Left colon (tissue), 2 donors: ENCODE measurements around the gene WDR62. TPM values are rescaled to one million over a fixed set of nuclear protein-coding genes. Genes with fewer than 3 reads are reported as not detected.
A peak's percentile ranks its signal among the peaks of the same experiment; 100 is the strongest.

ENCODE experiments used
- ATAC-seq: fragments of 200-7000 bp; cut with Tn5 transposase; one replicate; pipeline ENCODE4 v1.9.1; 2020; ENCODE audit warnings: mild to moderate bottlenecking, moderate library complexity
- DNase-seq, 2 donors: peaks; one replicate each; pipeline ENCODE4 v3.0.0-alpha.2; 2020
- intact Hi-C, 2 donors: fragments of 100-400 bp; cut with DNase I in 1 of 2; cut with micrococcal nuclease in 1 of 2; formaldehyde crosslinking; loops; one replicate each; pipeline versions ENCODE4 v1.11.2 to v1.14.0; 2022; cut with DNase I, micrococcal nuclease
- total RNA-seq, 2 donors: library from RNA; stranded (reverse); fragmentation: NEBNext Ultra II Directional; extraction: Animal tissue kit (Norgen Biotek cat#: 25700); gene quantifications; one replicate each; pipeline ENCODE4 v1.2.1, GENCODE V29; 2021
- donor health status: DM: no; HTN: no; CAD: no.
- donor health status: DM: yes; HTN: yes; CAD: no.

WDR62 gene
- total RNA-seq, 2 donors from 2014 or later, result 0.84 to 4.5 TPM

DNA sequence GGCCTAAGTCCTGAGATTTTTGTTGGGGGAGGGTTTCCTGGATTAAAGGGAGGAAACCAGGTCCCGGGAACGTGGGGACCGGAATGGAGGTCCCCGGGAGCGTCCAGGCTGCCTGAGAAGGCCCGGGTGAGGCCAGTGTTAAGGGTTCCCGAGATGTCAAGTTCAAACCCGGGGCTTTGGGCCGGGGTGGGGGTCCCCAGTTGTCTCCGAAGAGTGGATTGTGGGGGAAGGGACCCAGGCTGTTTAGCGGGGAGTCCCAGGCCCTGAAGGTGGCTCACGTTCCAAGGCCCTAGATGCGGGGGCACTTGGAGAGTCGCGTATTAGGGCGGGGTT lies 97.3 kb downstream of the WDR62 start:
- no peak for DNase-seq
- intact Hi-C loops, result no loop called here
- peak; percentile 10 for ATAC-seq

DNA sequence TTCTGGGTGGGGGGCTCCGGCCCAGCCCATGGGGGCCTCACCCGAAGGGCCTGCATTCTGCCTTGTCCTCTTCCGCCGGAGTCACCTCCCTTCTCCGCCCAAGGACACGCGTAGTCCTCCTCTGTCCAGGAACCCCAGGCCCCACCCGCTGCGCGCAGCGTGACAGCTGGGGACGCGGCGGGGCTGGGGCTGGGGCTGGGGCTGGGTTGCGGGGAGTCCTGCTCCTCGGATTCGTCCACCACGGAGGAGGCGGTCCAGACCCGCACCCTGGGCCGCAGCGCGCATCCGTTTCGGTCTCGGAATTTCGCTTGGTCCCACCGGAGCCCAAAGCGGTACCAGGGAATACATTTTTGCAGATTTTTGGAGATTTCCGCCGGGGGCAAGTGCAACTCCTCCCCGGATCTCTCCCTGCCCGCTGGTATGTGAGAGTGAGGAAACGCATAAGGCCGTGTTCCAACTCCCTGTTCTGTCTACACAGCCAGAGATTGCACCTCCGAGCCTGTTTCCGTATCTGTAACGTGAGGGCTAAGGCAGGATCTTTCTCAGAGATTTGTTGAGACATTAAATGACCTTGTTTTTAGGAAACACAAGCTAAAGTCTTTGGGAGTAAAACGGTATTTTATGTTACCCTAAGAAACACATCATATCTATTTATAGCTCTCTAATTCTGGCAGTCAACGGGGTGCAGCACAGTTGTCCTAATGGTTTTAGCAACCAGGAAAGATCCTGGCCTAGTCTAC lies 97.8 kb downstream of the WDR62 start, which contains the start of gene COX7A1:
Gene COX7A1, minus strand, starts transcription at position 96 of the 740 bp plus-strand sequence. Its CDS starts 40 bp downstream, at position 56.
- intact Hi-C loops, result no loop called here
- ATAC-seq, result peak; percentile 36
- no peak for DNase-seq

DNA sequence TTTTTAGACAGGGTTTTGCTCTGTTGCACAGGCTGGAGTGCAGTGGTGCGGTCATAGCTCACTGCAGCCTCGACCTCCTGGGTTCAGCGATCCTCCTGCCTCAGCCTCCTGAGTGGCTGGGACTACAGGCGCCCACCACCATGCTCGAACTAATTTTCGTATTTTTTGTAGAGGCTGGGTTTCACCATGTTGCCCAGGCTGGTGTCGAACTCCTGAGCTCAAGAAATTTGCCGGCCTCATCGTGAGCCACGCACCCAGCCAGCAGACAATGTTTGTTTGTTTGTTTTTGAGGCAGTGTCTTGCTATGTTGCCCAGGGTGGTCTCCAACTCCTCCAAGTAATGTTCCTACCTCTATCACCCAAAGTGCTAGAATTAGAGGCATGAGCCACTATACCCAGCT lies 98.4 kb downstream of the WDR62 start:
- intact Hi-C loops, result no loop called here
- ATAC-seq (no peak), DNase-seq (no peak)

Other genes with a start within 250 kb of the WDR62 start
- not detected for gene PRODH2, start 242.1 kb upstream of the WDR62 start, total RNA-seq
- not detected for gene NPHS1, start 202.4 kb upstream of the WDR62 start, total RNA-seq
- under 1 TPM in 1 of 2 donors, not detected in 1; 0.11 TPM for gene KIRREL2, start 198.0 kb upstream of the WDR62 start, total RNA-seq
- 1 to 10 TPM; 1.8 to 4.7 TPM for gene APLP1, start 186.3 kb upstream of the WDR62 start, total RNA-seq
- 10 to 100 TPM; 10.0 to 10.1 TPM for gene NFKBID, start 154.4 kb upstream of the WDR62 start, total RNA-seq
- 1 to 10 TPM; 1.0 to 6.1 TPM for gene HCST, start 152.4 kb upstream of the WDR62 start, total RNA-seq
- 10 to 100 TPM in 1 of 2 donors, 1 to 10 TPM in 1; 8.2 to 41.3 TPM for gene TYROBP, start 146.6 kb upstream of the WDR62 start, total RNA-seq
- 10 to 100 TPM; 12.5 to 14.7 TPM for gene LRFN3, start 118.5 kb upstream of the WDR62 start, total RNA-seq
- 10 to 100 TPM; 19.6 to 20.0 TPM for gene SDHAF1, start 59.7 kb upstream of the WDR62 start, total RNA-seq
- gene SYNE4, start 46.1 kb upstream of the WDR62 start, total RNA-seq, result 1 to 10 TPM; 6.5 to 9.0 TPM
- gene ALKBH6, start 40.7 kb upstream of the WDR62 start, total RNA-seq, result 10 to 100 TPM; 15.3 to 22.1 TPM
- 10 to 100 TPM in 1 of 2 donors, 1 to 10 TPM in 1; 3.1 to 10.6 TPM for gene CLIP3, start 22.0 kb upstream of the WDR62 start, total RNA-seq
- gene THAP8, start 612 bp upstream of the WDR62 start, total RNA-seq, result 1 to 10 TPM; 3.6 to 4.5 TPM
- gene OVOL3, start 56.2 kb downstream of the WDR62 start, total RNA-seq, result not detected
- gene POLR2I, start 60.0 kb downstream of the WDR62 start, total RNA-seq, result 10 to 100 TPM; 39.4 to 42.7 TPM
- gene TBCB, start 60.6 kb downstream of the WDR62 start, total RNA-seq, result 100 to 1,000 TPM in 1 of 2 donors, 10 to 100 TPM in 1; 90.0 to 102 TPM
- 100 to 1,000 TPM; 757 to 814 TPM for gene CAPNS1, start 85.2 kb downstream of the WDR62 start, total RNA-seq
- gene COX7A1, start 97.5 kb downstream of the WDR62 start, total RNA-seq, result 10 to 100 TPM in 1 of 2 donors, 1 to 10 TPM in 1; 5.5 to 21.3 TPM
- 1 to 10 TPM; 2.8 to 3.4 TPM for gene ZNF565, start 159.8 kb downstream of the WDR62 start, total RNA-seq
- 10 to 100 TPM; 33.9 to 40.6 TPM for gene ZNF146, start 160.2 kb downstream of the WDR62 start, total RNA-seq